Measurements from ENCODE around the gene PRKCA. TPM values are rescaled to one million over a fixed set of nuclear protein-coding genes. Genes with fewer than 3 reads are reported as not detected.
A peak's percentile ranks its signal among the peaks of the same experiment; 100 is the strongest.

The PRKCA gene
- total and polyA plus RNA-seq, 9 of the 15 experiments (the other 6 are each of a cell fraction or from before 2014, with no cell fraction given): 3.2 to 33.0 (median 17.8) TPM

GRCh38 chr17:66301864-66302741, at the start of gene PRKCA (continued):
- TF ChIP-seq CHD7 (IDR thresholded peaks at IDR 0.05; ENCODE audit: low read depth, low read length) (no peak), RNF2 (IDR thresholded peaks at IDR 0.05) (no peak), ZNF589 (CRISPR knock-in tag; IDR thresholded peaks at IDR 0.05; ENCODE audit: low read depth) (peak; percentile 95), JUND (IDR thresholded peaks at IDR 0.05; ENCODE audit: borderline replicate concordance, low read depth, low read length) (no peak), JUND (tag; IDR thresholded peaks at IDR 0.05; ENCODE audit: borderline replicate concordance, low read depth, low read length) (no peak), POLR3A (IDR thresholded peaks at IDR 0.05; ENCODE audit: borderline replicate concordance, extremely low read depth, insufficient read depth, insufficient read length) (no peak), CBX1 (IDR thresholded peaks at IDR 0.05; ENCODE audit: low read depth) (no peak), POU5F1 (IDR thresholded peaks at IDR 0.05; ENCODE audit: borderline replicate concordance, low read depth, low read length, partially characterized antibody) (no peak), SAP30 (IDR thresholded peaks at IDR 0.05; ENCODE audit: borderline replicate concordance, insufficient read depth, low read depth, low read length, poor library complexity, severe bottlenecking) (no peak), CXXC5 (CRISPR knock-in tag; IDR thresholded peaks at IDR 0.05) (peak; percentile 73), ARID2 (IDR thresholded peaks at IDR 0.05) (no peak), CBFB (CRISPR knock-in tag; IDR thresholded peaks at IDR 0.05) (no peak), HMG20B (CRISPR knock-in tag; IDR thresholded peaks at IDR 0.05) (no peak), PPARD (CRISPR knock-in tag; IDR thresholded peaks at IDR 0.05) (no peak), ZBTB8A (IDR thresholded peaks at IDR 0.05; ENCODE audit: partially characterized antibody) (no peak)

Measured in K562 (cell line).